ENCODE data around the gene B4GALT3. TPM values are rescaled to one million over a fixed set of nuclear protein-coding genes. Genes with fewer than 3 reads are reported as not detected.
A peak's percentile ranks its signal among the peaks of the same experiment; 100 is the strongest.

The B4GALT3 gene
- total RNA-seq, 3 donors from 2014 or later (not counting 1 experiment from before 2014, with no cell fraction given) = 58.4 to 62.2 (median 59.4) TPM

DNA sequence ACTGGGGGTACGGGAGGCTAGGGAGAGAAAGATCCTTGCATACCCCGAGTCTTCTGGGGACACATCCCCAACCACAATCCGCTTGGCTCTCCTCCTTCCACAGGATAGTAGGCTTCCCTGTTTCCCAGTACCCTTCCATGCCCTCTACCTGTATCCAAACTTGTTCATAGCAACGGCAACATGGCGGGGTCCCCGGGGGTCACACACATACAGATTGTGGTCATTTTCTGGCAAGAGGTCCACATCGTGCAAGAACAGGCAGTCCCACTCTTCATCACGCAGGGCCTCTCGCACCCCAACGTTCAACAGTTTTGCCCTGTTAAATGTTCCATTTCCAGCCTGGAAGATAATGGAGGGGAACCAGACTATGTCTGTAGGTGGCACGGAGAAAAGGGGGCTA lies 3.6 kb downstream of the B4GALT3 start:
- DNase-seq (no peak), ATAC-seq (no peak)
- peaks cover 29% of the 10 kb centered on the region for H3K36me3 Mint-ChIP-seq
- Histone ChIP-seq H3K4me1 (ENCODE audit: control insufficient read depth, insufficient read depth, low read length) (peaks cover 21% of the 10 kb centered on the region), H3K27ac (ENCODE audit: low read length) (no peak overlapping the region), H3K9me3 (ENCODE audit: control insufficient read depth, insufficient read depth, low read length) (no peaks in the 10 kb centered on the region), H3K36me3 (ENCODE audit: control insufficient read depth, insufficient read depth, low read length) (peaks cover 61% of the 10 kb centered on the region), H3K27me3 (ENCODE audit: control insufficient read depth, insufficient read depth, low read length) (no peaks in the 10 kb centered on the region), H3K4me3 (ENCODE audit: low read length) (no peak overlapping the region)
- H3K27ac Mint-ChIP-seq = peak overlapping the region; percentile 96 to 99
- H3K4me3 Mint-ChIP-seq = peak overlapping the region; percentile 47
- no peaks in the 10 kb centered on the region for H3K9me3 Mint-ChIP-seq
- H3K4me1 Mint-ChIP-seq = peaks cover 49 to 63% of the 10 kb centered on the region in 2 donors
- 97% methylated on average over 11 of the region's 11 CpGs for WGBS (ENCODE audit: insufficient coverage)
- TF ChIP-seq, protein P1, sequence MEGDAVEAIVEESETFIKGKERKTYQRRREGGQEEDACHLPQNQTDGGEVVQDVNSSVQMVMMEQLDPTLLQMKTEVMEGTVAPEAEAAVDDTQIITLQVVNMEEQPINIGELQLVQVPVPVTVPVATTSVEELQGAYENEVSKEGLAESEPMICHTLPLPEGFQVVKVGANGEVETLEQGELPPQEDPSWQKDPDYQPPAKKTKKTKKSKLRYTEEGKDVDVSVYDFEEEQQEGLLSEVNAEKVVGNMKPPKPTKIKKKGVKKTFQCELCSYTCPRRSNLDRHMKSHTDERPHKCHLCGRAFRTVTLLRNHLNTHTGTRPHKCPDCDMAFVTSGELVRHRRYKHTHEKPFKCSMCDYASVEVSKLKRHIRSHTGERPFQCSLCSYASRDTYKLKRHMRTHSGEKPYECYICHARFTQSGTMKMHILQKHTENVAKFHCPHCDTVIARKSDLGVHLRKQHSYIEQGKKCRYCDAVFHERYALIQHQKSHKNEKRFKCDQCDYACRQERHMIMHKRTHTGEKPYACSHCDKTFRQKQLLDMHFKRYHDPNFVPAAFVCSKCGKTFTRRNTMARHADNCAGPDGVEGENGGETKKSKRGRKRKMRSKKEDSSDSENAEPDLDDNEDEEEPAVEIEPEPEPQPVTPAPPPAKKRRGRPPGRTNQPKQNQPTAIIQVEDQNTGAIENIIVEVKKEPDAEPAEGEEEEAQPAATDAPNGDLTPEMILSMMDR (IDR thresholded peaks at IDR 0.05) = no peak
- H3K27me3 Mint-ChIP-seq (ENCODE audit: low read depth in 2 of 2) = no peaks in the 10 kb centered on the region
- intact Hi-C loops (cut with micrococcal nuclease) = no loop called here

DNA sequence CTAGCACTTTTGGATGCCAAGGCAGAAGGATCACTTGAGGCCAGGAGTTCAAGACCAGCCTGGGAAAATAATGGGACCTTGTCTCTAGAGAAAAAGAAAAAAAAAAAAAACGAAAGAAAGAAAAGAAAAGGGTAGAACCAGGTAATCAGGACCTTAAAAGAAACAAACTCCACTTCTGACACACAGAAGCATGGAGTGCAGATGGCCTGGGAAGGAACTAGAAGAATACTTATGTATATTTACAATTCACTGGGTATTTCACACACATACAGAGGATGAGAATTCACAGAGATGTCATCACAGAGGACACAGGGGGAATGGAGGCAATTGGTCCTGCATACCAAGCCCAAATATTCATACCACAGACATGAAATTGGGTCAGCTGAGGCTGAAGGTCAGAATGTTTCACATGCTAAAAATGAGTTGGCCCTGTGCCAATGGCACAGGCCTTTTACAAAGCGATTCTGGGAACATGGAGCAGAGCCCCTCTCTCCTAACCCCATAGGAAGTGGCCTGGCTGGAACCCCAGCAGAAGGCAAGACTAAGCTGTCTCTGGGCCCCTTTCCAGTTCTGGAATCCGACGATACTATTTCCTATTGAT lies 4.4 kb downstream of the B4GALT3 start:
- intact Hi-C loops (cut with micrococcal nuclease) = no loop called here
- H3K4me3 ChIP-seq (ENCODE audit: low read length) = no peak overlapping the region
- H3K4me3 Mint-ChIP-seq = no peak overlapping the region
- no peaks in the 10 kb centered on the region for H3K9me3 ChIP-seq (ENCODE audit: control insufficient read depth, insufficient read depth, low read length)
- 89% methylated on average over 3 of the region's 4 CpGs for WGBS (ENCODE audit: insufficient coverage)
- peaks cover 61% of the 10 kb centered on the region for H3K36me3 ChIP-seq (ENCODE audit: control insufficient read depth, insufficient read depth, low read length)
- peaks cover 45 to 64% of the 10 kb centered on the region in 2 donors for H3K4me1 Mint-ChIP-seq
- TF ChIP-seq, protein P1 (IDR thresholded peaks at IDR 0.05) = no peak
- peaks cover 21% of the 10 kb centered on the region for H3K4me1 ChIP-seq (ENCODE audit: control insufficient read depth, insufficient read depth, low read length)
- H3K9me3 Mint-ChIP-seq = no peaks in the 10 kb centered on the region
- H3K27ac ChIP-seq (ENCODE audit: low read length) = no peak overlapping the region
- no peak for ATAC-seq
- H3K27me3 Mint-ChIP-seq (ENCODE audit: low read depth in 2 of 2) = no peaks in the 10 kb centered on the region
- H3K36me3 Mint-ChIP-seq = peaks cover 29% of the 10 kb centered on the region
- H3K27me3 ChIP-seq (ENCODE audit: control insufficient read depth, insufficient read depth, low read length) = no peaks in the 10 kb centered on the region
- DNase-seq = no peak
- H3K27ac Mint-ChIP-seq = peak overlapping the region; percentile 7 to 63

DNA sequence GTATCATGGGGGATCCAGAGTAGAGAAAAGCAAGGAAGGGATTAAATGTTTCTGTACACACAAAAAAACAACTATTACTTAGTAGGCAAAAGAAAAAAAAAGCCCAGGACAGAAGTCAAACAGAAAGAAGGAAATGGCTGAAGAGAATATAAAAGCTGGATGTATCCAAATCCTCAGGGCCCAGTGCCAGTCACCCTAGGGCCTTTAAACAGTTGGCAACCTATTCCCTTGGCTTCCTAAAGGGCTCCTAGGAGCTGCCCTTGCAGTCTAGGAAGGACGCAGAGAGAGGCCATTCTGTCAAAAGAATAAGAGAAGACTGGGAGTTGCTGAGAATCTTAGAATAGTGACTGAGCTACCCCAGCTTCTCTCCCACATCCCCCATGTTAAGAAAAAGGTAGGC lies 5.0 kb downstream of the B4GALT3 start:
- WGBS (ENCODE audit: insufficient coverage) = 78% methylated on average over 1 of the region's 1 CpG
- no peaks in the 10 kb centered on the region for H3K27me3 ChIP-seq (ENCODE audit: control insufficient read depth, insufficient read depth, low read length)
- H3K9me3 ChIP-seq (ENCODE audit: control insufficient read depth, insufficient read depth, low read length) = no peaks in the 10 kb centered on the region
- TF ChIP-seq, protein P1 (IDR thresholded peaks at IDR 0.05) = no peak
- no peak for DNase-seq
- H3K4me1 Mint-ChIP-seq = peaks cover 40 to 60% of the 10 kb centered on the region in 2 donors
- peaks cover 29% of the 10 kb centered on the region for H3K36me3 Mint-ChIP-seq
- no peak overlapping the region for H3K4me3 ChIP-seq (ENCODE audit: low read length)
- H3K36me3 ChIP-seq (ENCODE audit: control insufficient read depth, insufficient read depth, low read length) = peaks cover 61% of the 10 kb centered on the region
- H3K27ac Mint-ChIP-seq = peak overlapping the region; percentile 63 to 73
- H3K9me3 Mint-ChIP-seq = no peaks in the 10 kb centered on the region
- ATAC-seq = no peak
- intact Hi-C loops (cut with micrococcal nuclease) = no loop called here
- no peaks in the 10 kb centered on the region for H3K27me3 Mint-ChIP-seq (ENCODE audit: low read depth in 2 of 2)
- H3K4me3 Mint-ChIP-seq = no peak overlapping the region
- H3K27ac ChIP-seq (ENCODE audit: low read length) = no peak overlapping the region
- peaks cover 21% of the 10 kb centered on the region for H3K4me1 ChIP-seq (ENCODE audit: control insufficient read depth, insufficient read depth, low read length)

DNA sequence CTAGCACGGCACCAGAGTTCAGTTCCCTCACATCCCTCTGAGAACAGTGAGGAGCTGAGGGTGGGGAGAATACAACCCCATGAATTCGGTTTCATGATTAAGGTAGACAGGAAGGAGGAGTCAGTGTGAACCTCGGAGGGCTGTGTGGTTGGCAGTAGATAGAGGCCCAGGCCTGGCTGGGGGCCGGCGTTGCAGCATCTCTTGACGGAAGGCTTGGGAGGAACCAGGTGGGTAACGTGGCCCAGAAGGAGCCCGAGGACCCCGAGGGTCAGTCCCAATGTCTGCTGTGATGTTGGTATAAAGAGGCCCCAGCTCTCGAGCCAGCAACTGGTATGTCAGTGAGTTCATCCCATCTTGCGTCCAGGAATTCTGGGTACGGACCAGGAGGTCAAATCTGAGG lies 5.6 kb downstream of the B4GALT3 start:
- DNase-seq (no peak), ATAC-seq (no peak)
- intact Hi-C loops (cut with micrococcal nuclease) = no loop called here

More for the DNA sequence above, 5.6 kb downstream of the B4GALT3 start:
- Histone ChIP-seq H3K36me3 (ENCODE audit: control insufficient read depth, insufficient read depth, low read length) (peaks cover 61% of the 10 kb centered on the region), H3K27me3 (ENCODE audit: control insufficient read depth, insufficient read depth, low read length) (no peaks in the 10 kb centered on the region), H3K27ac (ENCODE audit: low read length) (no peak overlapping the region), H3K4me3 (ENCODE audit: low read length) (no peak overlapping the region), H3K9me3 (ENCODE audit: control insufficient read depth, insufficient read depth, low read length) (no peaks in the 10 kb centered on the region), H3K4me1 (ENCODE audit: control insufficient read depth, insufficient read depth, low read length) (peaks cover 25% of the 10 kb centered on the region)
- no peaks in the 10 kb centered on the region for H3K9me3 Mint-ChIP-seq
- no peak overlapping the region for H3K4me3 Mint-ChIP-seq
- H3K4me1 Mint-ChIP-seq = peaks cover 39 to 60% of the 10 kb centered on the region in 2 donors
- H3K27me3 Mint-ChIP-seq (ENCODE audit: low read depth in 2 of 2) = no peaks in the 10 kb centered on the region
- H3K27ac Mint-ChIP-seq = peak overlapping the region; percentile 48 to 73
- H3K36me3 Mint-ChIP-seq = peaks cover 29% of the 10 kb centered on the region
- 86% methylated on average over 12 of the region's 12 CpGs for WGBS (ENCODE audit: insufficient coverage)
- TF ChIP-seq, protein P1 (IDR thresholded peaks at IDR 0.05) = no peak
